Hematopoietic multipotent progenitor cell treated with erythropoietin and hydrocortisone succinate and interleukin-3 and kit ligand, for 15 days (in vitro differentiated cells): ENCODE results near the gene ZNRF3.
"Not testable (repeated sequence)": the region's sequence is repeated elsewhere in the genome, so short reads cannot be mapped to it uniquely, and the experiment has no call there.

Experiments used
- DNase-seq: peaks from one replicate; pipeline ENCODE4 v3.0.0-alpha.2; 2015; ENCODE audit warnings: low spot score

ZNRF3 gene

DNA sequence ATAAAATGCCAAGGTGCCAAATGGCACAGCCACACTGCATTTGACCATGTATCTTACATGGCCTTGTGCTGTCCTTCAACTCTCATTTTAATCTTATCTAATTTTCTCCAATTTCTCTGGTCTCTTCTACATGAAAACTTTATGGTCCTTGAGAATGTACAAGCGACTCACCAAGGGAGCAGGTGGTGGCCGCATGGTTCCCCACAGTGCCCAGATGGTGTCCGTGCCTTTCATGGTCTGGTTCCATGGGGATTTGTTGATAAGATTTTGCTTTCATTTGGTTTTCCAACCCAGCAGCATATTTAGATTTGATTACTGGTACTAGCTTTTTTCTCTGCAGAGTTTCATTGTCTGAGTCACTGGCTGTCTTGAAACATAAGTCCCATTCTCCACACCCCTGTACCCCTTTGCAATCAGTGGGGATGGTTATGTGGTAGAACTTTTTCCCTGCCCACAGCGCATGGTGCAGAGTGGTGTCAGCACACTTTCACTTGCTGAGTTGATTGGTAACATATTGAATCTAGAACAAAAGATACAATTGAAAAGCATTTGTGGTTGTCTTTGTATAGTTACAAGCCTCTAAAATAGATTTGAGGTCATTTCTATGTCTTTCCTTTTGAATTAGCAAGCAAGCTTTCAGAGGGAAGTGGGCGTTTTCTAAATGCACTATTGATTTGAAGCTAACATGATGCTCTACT, 24.1 kb downstream of the ZNRF3 start:
- DNase-seq, result no peak

DNA sequence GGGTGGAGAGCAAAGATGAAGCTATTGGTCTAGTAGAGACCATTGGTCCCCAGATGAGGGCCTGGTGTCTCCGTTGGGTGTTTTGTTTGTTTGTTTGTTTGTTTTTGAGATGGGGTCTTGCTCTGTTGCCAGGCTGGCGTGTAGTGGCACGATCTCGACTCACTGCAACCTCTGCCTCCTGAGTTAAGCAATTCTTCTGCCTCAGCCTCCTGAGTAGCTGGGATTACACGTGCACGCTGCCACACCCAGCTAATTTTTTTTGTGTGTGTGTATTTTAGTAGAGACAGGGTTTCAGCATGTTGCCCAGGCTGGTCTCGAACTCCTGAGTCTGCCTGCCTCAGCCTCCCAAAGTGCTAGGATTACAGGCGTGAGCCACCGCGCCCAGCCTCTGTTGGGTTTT, 25.4 kb downstream of the ZNRF3 start:
- not testable (repeated sequence) for DNase-seq

DNA sequence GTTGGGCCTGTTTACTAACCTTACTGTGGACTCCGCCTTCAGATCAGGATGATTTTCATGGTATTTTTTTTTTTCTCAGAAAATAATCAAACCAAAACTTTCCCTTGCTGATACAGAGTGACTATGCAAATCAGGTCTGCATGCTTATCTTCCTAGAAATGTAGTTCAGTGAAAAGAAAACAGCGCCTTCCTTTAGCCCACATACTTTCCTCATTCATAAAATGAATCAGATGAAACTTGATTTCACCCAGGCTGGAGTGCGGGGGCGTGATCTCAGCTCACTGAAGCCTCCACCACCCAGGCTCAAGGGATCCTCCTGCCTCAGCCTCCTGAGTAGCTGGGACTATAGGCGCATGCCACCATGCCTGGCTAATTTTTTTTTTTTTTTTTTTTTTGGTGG, 26.0 kb downstream of the ZNRF3 start:
- DNase-seq, result no peak

DNA sequence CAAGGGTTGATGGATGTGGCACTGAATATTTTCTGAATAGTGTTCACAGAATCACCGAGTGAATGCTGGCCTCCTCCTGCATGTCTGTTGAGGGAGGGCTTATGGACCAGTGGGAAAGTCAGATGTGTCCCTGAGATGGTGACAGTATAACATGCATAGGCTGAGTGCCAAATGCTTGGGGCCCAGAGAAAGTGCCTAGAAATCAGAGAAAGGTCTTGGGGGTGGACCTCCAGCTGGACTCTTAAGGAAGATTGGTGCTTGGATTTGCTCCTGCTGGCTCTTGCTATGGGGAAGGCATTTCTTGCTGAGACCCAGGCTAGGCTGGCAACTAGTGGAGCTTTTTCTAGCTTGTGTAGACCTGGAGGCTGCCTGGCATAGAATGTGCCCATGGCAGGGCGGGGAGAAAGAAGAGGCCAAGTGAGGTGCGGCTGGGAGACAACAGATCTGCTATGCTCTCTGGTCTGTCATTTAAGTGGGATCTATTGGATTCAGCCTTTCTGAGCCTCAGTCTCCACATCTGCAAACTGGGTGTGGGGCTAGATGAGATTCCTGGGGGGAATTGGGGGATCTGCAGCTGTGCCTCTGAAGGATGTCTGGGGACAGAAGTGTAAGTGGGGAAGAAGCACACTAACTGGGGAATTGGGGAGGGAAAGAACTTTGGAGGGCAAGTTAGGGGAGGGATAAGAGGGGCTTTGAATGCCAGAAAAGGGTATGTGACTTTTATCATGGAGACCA, 27.4 kb downstream of the ZNRF3 start:
- DNase-seq, result no peak

DNA sequence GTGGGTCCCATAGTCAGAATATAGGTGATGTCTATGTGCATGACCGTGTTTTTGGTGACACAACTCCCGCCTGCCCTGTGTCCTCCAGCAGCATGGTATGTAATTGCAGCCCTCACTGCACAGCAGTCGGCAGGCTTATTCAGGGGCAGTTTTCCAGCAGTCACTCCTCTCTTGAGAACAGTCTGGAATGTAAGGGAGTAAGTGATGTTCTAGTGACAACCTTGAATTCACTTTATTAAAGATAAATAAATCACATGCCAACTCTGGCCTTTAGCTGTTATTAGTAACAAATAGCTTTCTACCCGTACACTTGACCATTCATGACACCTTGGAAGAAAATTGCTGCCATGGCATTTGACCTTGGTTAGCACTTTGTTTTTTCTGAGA, 27.9 kb downstream of the ZNRF3 start:
- no peak for DNase-seq

DNA sequence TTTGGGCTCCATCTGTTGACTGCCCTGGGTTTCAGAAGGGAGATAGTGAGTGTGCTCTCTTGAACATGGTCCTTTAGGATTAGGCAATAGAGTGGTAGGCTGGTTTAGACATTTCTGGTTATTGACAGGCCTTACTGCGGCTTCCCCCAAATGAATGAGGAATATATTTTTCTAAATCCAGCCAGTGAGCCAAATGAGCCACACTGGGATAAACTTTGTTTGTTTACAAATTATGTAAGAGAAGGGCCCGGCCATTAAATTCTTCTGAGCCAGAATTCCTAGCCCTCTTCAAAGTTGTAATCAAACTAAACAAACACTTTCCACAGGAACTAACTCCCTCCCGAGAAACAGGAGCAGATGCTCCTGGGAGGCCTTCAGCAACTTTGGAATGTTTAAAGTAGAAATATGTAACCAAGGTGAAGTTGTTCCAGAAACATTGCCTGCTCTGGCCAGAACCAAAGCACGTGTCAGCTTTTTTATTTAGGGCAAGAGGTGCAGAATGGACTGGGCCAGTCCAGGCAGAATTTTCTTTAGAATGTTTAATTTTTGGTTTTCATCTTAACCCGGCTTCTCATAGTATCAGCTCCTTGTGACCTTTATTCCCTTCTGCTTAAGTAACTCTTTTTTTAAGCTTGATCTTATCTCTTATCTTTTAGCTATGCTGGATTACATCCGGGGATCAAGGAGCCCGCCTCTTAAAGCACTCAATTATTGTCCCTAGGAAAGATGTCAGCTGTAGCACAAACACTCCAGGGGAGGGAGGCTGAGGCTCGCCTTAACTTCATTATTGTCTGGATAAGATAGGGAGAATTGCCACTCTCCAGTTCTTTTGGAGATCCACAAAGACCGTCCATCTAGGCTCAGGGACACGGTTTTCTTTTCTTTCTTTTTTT, 28.7 kb downstream of the ZNRF3 start:
- DNase-seq, result no peak

DNA sequence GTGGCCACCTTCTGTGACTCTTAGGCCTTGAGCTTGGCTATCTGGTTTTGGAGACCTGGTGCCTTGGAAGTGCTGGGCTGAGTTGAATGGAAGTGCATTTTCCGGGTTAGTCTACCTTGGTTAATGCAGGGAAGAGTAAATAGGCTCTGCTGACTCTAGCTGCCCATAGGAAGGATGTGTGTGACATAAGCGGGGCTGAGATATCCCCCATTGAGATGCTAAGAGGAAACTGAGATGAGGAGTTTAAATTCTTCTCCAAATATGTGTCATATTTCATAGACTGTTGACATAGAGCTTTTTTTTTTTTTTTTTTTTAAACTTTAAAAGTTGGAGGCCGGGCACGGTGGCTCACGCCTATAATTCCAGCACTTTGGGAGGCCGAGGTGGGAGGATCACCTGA, 30.8 kb downstream of the ZNRF3 start:
- DNase-seq, result no peak

DNA sequence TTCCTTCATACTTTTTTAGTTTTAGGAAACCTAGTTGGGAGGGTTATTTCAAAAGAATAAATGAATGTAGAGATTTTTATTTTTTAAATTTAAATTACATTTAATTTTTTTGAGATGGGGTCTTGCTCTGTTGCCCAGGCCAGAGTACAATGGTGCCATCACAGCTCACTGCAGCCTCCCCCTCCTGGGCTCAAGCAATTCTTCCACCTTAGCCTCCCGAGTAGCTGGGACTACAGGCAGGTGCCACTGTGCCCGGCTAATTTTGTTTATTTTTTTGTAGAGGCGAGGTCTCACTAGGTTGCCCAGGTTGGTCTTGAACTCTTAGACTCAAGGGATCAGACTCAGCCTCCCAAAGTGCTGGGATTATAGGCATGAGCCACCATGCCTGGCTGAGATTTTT, 32.6 kb downstream of the ZNRF3 start:
- DNase-seq, result no peak

DNA sequence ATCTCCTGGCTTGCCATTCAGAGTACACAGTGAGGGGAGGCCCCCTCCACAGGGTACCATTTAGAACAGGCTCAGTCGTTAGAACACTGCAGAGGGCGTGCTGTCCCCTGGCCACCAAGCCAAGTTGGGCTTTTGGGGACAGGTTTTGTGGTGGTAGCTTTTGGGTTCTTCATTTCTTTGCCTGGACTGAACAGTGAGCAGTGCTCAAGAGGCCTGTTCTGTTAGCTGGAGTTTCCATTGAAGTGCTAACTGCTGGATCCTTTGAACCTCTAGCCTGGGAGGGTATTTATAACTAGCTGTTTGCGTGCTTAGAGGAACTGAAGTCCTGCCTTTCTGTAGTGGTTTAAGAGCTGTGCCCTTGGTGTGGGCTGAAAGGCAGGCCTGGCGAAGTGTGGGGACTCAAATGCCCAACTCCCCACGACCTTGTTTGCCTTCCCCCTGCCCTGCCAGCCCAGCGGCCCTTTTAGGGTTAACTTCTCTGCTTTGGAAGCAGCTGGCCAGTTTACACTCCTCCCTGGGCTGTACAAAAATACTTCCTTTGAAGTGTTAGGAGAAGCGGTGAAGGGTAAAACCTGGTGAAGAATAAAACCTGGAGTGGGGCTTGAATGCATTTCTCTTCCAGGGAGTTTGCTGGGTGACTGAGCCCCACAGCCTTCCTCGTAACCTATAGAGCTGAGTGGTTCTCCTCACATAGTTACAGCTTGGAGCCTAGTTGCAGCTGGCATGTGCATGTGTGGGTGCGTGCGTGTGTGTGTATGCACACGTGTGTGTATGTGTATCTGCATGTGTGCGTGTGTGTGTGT, 34.6 kb downstream of the ZNRF3 start:
- DNase-seq, result no peak

DNA sequence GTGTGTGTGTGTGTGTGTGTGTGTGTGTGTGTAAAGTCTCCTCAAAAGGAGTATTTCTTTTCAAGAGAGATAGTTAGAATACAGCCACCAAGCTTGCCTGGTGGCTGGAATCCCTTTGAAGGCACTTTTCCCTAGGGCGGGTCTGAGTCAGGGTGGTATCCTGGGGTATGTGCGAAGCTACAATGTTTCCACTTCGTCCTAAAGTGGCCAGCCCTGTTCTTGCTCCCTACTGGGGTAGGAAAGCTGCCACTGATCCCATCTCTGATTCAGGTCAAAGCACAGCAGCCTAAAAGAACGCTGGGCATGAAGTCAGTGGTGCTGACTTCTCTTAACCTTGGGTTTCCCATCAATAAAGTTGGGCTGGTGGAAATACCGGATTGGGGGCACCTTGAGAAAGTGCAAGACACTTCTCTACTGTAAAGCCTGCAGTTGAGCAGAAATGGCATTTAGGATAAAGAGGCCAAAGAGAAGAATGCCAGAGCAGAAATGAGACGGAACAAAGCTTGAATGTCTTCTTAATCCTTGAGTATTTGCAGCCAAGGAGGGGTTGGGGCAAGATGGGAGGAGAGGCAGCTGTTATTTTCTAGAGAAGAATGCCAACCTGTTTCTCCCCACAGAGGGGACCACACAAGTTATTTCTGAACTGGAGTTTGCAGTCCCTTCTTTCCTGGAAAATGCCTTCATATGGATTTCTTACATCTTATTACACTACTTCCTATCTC, 35.3 kb downstream of the ZNRF3 start:
- DNase-seq, result no peak

DNA sequence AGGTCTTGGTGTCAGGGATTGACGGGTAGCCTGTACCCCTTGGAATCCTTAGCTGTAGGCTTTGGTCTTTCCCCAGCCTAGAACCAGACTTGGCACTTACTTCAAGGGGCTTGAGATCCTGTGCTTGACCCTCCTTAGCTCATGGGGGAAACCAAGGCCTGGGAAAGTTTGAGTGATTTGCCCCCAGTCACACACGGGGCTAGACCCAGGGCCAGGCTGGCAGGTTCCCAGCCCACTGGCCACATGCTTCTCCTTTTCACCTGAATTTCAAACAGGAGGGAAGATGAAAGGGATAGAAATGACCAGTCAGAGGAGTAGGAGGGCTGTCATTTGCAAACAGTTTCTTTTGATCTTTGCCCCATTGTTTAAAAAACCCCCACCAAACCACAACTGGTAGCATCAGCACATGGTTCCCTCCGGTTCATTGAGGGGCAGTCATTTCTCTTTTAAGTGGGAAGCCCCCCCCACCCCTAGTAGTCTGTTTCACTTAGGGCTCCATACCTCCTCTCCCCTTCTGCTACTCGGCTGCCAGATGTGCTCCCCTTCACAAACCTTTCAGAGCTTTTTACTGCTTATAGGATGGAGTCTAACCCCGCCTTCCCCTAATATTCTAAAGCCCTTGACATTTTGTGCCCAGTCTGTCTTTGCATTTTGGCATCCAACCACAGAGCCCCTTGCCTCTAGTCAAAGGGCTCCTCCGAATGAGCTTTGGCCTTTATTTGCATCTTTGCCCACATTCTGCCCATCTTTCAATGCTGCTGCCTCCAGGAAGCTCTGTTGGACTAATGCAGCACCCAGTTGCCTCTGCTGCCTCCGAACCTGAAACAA, 37.6 kb downstream of the ZNRF3 start:
- DNase-seq, result no peak

DNA sequence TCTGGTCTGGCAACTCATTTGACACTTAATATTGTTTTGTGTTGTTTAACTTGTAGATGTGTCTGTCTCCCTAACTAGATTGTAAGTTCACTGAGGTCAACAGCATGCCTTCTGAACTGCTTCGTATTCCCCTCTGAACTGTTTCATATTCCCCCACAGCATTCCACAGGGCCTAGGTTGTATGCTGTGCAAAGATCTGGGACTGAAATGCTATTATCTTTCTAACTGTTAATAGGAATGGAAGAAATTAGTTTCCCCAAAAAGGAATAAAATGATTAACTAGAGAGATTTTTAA, 38.2 kb downstream of the ZNRF3 start:
- DNase-seq, result no peak

DNA sequence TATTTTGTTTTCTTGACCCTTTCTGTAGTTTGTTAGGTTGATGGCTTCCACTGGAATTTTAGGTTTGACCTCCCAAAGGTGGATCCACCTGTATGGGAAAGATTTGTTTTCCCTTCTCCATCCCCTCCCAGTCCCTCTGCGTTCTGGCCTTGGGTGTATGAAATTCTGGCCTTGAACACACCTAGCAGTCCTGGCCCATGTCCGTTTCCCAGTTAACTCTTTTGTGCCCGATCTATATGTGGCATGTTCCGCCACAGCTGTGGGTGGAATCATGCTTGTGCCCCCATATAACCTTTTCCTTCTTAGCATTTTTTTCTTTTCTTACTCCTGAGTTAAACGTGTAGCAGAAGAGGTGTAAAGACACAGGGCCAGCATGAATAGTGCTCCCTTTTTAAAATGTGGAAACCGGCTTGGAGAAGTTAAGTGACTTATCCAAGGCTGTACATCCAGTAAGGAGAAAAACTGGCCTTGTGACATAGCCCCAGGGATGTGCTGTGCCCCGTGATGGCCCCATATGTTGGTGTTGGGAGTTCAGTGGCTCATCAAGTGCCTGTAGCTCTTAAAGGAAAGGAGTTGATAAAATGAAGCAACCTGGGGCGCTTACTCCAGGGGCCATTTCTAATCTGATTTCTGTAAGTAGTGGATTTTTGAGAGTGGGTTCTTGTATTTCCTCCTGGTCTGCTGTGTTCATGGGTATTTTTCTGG, 39.3 kb downstream of the ZNRF3 start:
- no peak for DNase-seq

DNA sequence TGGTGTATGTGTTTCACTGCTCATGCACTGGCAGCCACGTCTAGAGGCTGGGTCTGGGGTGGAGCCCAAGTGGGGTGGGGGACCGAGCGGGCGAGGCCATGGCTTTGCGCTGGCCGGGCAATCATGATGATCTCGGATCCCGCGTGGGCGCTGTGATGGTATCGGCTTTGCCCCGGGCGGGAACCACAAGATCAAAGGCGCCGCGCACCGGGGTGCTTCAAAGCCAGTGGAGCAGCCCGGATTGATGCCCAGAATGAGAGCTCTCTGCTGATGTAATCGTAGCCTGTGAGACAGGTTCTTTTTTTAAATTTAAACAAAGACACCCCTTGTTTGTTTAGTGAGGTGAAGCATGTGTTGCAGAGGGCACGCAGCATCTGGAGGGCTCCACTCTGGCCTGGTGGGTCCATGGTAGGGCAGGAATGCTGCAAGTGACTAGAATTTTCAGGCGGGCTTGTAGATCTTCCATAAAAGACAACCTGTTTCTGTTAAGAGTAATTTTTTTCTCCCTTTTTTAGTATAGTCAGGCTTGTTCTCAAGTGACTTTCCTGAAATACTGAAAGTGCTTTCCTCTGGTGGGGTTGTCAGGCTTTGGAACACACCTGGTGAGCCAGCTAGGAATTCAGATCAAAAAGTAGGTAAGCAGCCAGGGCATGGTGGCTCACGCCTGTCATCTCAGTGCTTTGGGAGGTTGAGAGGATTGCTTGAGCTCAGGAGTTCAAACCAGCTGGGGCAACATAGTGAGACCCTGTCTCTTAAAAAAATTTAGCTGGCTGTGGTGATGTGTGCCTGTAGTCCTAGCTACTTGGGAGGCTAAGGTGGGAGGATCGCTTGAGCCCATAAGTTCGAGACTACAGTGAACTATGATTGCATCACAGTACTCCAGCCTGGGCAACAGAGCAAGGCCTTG, 40.7 kb downstream of the ZNRF3 start:
- DNase-seq, result no peak

DNA sequence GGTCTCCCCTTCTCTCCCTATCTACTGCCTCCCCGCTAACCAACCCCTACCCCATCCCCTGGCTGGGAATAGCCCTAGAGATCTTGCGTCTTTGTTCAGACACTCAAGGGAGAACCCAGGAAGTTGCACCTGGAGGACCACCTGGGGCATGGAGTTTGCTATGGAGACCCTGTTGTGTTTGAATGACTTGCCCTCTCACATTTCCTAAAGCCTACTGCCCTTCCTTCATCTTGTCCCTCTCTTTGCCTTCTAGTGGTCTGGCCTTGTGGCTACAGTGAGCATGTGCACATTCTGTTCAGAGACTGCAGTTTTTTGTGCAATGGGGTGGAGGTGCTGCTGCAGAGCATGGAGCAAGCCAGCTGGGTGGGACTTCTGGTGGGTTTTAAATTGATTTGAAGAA, 42.5 kb downstream of the ZNRF3 start:
- no peak for DNase-seq

DNA sequence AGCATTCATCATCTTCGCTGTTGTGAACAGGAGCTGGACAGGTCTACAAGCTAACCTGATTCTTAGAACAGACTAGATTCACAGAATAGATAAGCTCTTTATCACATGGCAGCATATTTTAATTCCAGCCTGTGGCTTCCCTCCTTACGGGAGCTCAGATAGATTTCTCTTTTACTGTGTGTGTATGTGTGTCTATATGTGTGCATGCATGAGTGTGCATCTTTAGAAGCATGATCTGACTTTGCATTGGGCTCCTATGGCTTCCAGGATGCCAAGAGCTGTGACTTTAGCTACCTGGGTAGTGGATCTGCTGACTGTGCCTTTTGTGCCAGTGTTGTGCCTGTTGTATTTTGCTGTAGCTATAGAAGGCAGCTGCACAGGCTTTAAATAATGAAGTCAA, 44.3 kb downstream of the ZNRF3 start:
- DNase-seq, result no peak

DNA sequence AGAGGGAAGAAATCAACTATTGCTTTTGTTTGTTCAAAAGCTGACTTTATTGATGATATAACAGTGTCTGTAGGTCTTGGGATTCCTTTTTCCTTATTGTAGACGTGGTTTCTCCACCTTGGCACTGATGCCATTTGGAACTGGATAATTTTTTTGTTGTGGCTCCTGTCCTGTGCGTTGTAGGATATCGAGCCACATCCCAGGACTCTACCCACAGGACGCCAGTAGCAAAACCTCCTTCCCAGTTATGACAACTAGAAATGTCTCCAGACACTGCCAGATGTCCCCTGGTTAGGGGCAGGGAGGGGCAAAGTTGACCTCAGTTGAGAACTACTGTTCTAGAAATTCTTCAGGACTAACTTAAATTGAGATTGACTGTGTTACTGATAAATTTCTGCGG, 45.8 kb downstream of the ZNRF3 start:
- no peak for DNase-seq

DNA sequence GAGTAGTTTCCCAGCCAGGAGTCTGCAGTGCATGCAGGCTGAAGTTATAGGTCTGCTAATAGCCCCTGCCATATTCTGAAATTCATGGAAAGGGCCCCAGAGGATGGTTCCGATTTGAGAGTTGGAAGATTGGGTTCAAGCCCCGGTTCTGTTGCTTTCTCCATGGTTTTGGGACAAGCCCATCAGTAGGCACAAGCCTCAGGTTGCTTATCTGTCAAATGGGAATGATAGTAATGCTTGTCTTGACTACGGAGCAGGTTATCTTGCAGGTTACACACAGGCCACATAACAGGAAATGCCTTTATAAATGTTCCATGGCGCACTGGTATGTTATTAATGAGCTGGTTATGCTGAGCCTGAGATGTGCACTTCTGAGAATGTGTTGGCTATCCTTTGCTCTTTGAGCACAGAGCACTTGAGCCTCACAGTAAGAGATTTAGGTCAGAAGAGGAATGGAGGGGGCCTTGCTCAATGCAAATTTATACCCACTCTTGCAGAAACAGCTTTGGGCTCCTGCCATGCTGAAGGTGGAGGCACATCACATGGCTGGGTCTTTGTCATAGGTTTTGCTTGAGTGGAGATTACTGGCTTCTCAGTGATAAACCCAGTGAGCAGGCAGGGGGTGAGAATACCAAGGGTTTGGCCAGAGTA, 47.1 kb downstream of the ZNRF3 start:
- DNase-seq, result no peak
